Adrenal gland (tissue), 5 donors: ENCODE data around the gene ZNF628.

Experiments
- POLR2A ChIP-seq, 2 donors: fragments of 450-650 bp; IDR thresholded peaks; one replicate each; pipeline ENCODE4 v1.6.1; 2017; ENCODE audit warnings: antibody characterized with exemption in 2 of 2, mild to moderate bottlenecking in 2 of 2, moderate library complexity in 1 of 2
- TF ChIP-seq, protein P1 (sequence below), 6 experiments: fragments of 450-650 bp in 4 of 6; fragments of 200-600 bp in 2 of 6; sonication (generic) in 1 of 6; IDR thresholded peaks; 1 replicate in 5 of 6; 2 replicates in 1 of 6; pipeline versions ENCODE4 v1.5.1 to v1.8.0; 2016 to 2021; ENCODE audit warnings: antibody characterized with exemption in 6 of 6, mild to moderate bottlenecking in 2 of 6, moderate library complexity in 1 of 6
- donor health status: DM: no; HTN: no; CAD: no.

DNA sequence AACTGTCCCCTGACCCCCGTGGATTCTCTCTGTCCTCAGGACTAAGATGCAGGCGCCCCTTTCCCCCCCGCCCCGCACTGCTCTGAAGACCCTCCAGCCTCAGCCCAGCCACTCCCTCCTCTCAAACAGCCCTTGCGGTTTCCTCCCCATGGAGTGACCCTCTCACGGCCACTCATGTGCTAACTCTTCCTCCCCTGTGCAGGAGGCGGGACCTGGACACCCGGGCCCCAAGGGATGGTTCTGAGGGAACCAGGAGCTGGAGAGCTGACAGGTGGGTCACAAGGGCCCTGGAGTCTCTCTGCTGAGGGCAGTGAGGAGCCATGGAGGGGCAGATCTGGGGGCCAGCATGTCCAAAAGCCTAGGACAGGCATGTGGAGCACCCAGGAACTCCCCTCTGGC is 16.9 kb upstream of the ZNF628 start:
- TF ChIP-seq, protein P1, sequence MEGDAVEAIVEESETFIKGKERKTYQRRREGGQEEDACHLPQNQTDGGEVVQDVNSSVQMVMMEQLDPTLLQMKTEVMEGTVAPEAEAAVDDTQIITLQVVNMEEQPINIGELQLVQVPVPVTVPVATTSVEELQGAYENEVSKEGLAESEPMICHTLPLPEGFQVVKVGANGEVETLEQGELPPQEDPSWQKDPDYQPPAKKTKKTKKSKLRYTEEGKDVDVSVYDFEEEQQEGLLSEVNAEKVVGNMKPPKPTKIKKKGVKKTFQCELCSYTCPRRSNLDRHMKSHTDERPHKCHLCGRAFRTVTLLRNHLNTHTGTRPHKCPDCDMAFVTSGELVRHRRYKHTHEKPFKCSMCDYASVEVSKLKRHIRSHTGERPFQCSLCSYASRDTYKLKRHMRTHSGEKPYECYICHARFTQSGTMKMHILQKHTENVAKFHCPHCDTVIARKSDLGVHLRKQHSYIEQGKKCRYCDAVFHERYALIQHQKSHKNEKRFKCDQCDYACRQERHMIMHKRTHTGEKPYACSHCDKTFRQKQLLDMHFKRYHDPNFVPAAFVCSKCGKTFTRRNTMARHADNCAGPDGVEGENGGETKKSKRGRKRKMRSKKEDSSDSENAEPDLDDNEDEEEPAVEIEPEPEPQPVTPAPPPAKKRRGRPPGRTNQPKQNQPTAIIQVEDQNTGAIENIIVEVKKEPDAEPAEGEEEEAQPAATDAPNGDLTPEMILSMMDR (IDR thresholded peaks at IDR 0.05): no peak
- TF ChIP-seq POLR2A (IDR thresholded peaks at IDR 0.05): no peak
